Adipocyte (in vitro differentiated cells): ENCODE data around the gene ASTN2.

Source experiments
- DNase-seq: peaks from one replicate; pipeline ENCODE4 v3.0.0-alpha.2; 2015; ENCODE audit warnings: low read depth
- H3K27me3 ChIP-seq: replicated peaks from 2 replicates; pipeline ENCODE4 v1.7.0; 2013; ENCODE audit warnings: mild to moderate bottlenecking, low read length, moderate library complexity; ENCODE audit not compliant: control insufficient read depth, insufficient read depth
- H3K36me3 ChIP-seq: 2 replicates; pipeline ENCODE4 v1.7.0; 2013; ENCODE audit warnings: low read length, mild to moderate bottlenecking, moderate library complexity; ENCODE audit not compliant: control insufficient read depth, insufficient read depth, severe bottlenecking
- H3K4me1 ChIP-seq: 2 replicates; pipeline ENCODE4 v1.7.0; 2013; ENCODE audit warnings: mild to moderate bottlenecking, low read length, moderate library complexity; ENCODE audit not compliant: control insufficient read depth, insufficient read depth
- H3K4me3 ChIP-seq: 2 replicates; pipeline ENCODE4 v1.7.0; 2013; ENCODE audit warnings: mild to moderate bottlenecking, low read length, moderate library complexity
- H3K9ac ChIP-seq: 2 replicates; pipeline ENCODE4 v1.7.0; 2013; ENCODE audit warnings: mild to moderate bottlenecking, low read length, moderate library complexity
- H3K9me3 ChIP-seq: 2 replicates; pipeline ENCODE4 v1.7.0; 2013; ENCODE audit warnings: mild to moderate bottlenecking, low read length, moderate library complexity; ENCODE audit not compliant: control insufficient read depth

Gene ASTN2

DNA sequence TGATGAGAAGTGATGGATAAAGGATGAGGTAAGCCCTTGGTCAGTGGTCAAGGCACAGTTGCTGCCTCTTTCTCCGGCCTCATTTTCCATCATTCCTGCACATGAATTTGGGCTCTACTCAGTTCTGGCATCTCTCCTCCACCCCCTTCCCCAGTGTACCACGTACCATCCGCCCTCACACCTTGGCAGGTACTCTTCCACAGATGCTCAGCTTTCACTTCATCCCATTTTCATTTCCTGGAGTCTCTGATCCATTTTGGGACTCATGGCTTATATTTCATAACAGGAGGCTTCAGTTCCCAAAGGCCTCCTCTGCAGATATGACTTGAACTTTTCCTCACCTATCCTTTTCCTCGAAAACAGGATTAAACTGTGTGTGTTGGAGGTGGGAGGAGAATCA is 326.7 kb downstream of the ASTN2 start:
- Histone ChIP-seq H3K9ac (no peak overlapping the region), H3K36me3 (no peaks in the 10 kb centered on the region), H3K9me3 (no peaks in the 10 kb centered on the region), H3K4me3 (no peak overlapping the region), H3K4me1 (no peaks in the 10 kb centered on the region), H3K27me3 (peaks cover 12% of the 10 kb centered on the region)
- DNase-seq = no peak

- Histone ChIP-seq H3K36me3 (no peaks in the 10 kb centered on the region), H3K9me3 (no peaks in the 10 kb centered on the region), H3K4me3 (no peak overlapping the region), H3K9ac (no peak overlapping the region), H3K4me1 (no peaks in the 10 kb centered on the region), H3K27me3 (peaks cover 9% of the 10 kb centered on the region)
- no peak for DNase-seq
Measured at GRCh38 chr9:117084221-117084620, 330.6 kb downstream of the ASTN2 start.

DNA sequence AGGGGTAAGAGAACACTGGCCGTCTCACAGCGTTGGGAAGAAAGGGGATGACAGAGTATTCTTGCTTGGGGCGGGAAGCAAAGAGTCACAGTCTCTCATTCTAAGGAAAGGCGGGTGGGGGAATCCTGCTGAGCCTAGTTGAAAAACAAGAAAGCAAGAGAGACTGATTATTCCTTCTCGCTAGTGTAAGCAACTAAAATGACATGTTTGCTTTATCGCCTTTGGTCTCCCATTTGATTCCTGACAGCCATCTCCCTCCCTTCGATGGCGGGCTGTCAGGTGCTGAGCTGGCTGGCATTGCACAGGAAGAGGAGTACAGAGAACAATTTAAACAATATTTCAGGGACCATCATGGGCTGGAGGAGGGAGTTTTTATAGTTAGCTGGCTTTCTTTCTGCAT is 331.3 kb downstream of the ASTN2 start:
- H3K4me3 ChIP-seq = no peak overlapping the region
- H3K27me3 ChIP-seq = peaks cover 5% of the 10 kb centered on the region
- no peak for DNase-seq
- no peak overlapping the region for H3K9ac ChIP-seq
- no peaks in the 10 kb centered on the region for H3K36me3 ChIP-seq
- no peaks in the 10 kb centered on the region for H3K9me3 ChIP-seq
- H3K4me1 ChIP-seq = no peaks in the 10 kb centered on the region

DNA sequence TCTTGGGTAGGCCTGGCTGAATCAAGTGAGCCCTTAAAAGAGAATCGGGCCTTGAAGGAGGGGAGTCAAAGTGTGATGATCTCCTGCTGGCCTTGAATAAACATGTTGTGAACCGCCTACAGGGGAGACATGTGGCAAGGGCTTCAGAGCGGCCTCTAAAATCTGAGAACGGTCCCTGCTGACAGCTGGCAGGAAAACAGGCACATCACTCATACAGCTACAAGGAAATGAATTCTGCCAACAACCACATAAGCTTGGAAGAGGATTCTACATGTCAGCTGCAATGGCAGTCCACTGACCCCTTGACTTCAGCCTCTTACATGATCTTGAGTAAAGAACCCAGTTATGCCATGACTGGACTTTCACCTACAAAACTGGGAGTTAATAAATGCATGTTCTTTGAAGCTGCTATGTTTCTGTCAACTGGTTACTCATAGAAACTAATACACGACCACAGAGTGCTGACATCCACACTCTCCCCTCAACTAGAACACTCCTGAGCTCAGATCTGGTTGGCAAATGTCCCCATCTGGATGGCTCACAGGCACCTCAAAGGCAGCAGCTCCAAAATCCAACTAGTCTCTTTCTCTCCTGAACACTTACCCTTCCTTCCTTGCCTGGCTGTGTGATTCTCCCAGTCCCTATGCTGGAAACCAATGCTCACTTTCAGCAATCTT is 333.1 kb downstream of the ASTN2 start:
- Histone ChIP-seq H3K4me3 (no peak overlapping the region), H3K9ac (no peak overlapping the region), H3K36me3 (no peaks in the 10 kb centered on the region), H3K9me3 (no peaks in the 10 kb centered on the region), H3K4me1 (no peaks in the 10 kb centered on the region), H3K27me3 (peaks cover 3% of the 10 kb centered on the region)
- DNase-seq = no peak

DNA sequence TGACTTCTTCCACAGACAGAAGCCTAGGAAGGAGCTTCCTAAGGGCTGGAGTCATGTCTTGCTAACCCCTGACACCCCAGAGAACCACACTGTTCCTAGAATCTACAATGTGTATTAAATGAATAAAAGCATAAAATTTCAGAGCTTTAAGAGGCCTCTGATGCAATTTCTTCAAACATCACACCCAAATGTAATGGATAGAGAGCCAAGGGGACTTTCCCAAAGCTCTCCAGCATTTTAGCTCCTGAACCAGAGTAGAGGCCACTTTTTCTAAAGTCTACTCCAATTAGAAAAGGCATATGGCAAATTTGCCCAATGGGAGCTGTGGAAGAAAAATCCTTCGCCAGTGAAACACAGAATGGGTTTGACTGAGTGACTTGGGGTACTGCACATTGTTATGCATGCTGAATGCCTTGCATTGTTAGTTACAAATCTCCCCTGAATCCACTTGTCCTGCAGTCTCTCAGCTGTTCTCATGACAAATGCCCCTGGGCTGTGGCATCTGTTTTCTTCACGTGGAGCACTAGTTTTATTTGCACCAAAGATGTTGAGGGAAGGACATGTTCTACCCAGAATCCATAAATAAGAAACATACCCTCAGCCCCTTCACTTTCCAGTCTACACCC is 334.0 kb downstream of the ASTN2 start:
- H3K4me1 ChIP-seq = no peaks in the 10 kb centered on the region
- no peak overlapping the region for H3K4me3 ChIP-seq
- H3K9me3 ChIP-seq = no peaks in the 10 kb centered on the region
- no peak overlapping the region for H3K9ac ChIP-seq
- peaks cover 3% of the 10 kb centered on the region for H3K27me3 ChIP-seq
- no peaks in the 10 kb centered on the region for H3K36me3 ChIP-seq
- no peak for DNase-seq

- H3K4me3 ChIP-seq = no peak overlapping the region
Measured at GRCh38 chr9:117076571-117077290, 338.1 kb downstream of the ASTN2 start.

DNA sequence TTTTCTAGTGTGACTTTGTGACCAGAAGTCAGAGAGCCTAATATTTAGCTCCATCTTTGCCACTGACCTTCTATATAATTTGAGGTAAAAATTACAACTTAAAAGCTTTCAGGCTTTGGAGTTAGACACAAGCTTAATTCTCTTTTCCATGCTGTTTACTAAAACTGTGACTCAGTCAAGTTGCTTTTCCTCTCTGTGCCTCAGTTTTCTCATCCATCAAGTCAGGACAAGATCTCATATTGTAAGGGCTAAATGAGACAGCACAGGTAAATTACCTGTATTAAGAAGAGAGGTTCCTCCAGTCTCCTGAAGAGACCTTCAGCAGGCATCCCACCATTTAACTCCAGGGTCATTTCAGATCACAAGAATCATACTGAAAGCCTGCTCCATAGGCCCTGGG is 339.2 kb downstream of the ASTN2 start:
- no peak overlapping the region for H3K9ac ChIP-seq
- no peak overlapping the region for H3K4me3 ChIP-seq
- no peaks in the 10 kb centered on the region for H3K9me3 ChIP-seq
- DNase-seq = no peak
- no peaks in the 10 kb centered on the region for H3K4me1 ChIP-seq
- peaks cover 9% of the 10 kb centered on the region for H3K27me3 ChIP-seq
- H3K36me3 ChIP-seq = no peaks in the 10 kb centered on the region

More at GRCh38 chr9:117076571-117077290, 338.1 kb downstream of the ASTN2 start:
- Histone ChIP-seq H3K9ac (no peak overlapping the region), H3K36me3 (no peaks in the 10 kb centered on the region), H3K27me3 (peaks cover 9% of the 10 kb centered on the region), H3K9me3 (no peaks in the 10 kb centered on the region), H3K4me1 (no peaks in the 10 kb centered on the region)
- no peak for DNase-seq

DNA sequence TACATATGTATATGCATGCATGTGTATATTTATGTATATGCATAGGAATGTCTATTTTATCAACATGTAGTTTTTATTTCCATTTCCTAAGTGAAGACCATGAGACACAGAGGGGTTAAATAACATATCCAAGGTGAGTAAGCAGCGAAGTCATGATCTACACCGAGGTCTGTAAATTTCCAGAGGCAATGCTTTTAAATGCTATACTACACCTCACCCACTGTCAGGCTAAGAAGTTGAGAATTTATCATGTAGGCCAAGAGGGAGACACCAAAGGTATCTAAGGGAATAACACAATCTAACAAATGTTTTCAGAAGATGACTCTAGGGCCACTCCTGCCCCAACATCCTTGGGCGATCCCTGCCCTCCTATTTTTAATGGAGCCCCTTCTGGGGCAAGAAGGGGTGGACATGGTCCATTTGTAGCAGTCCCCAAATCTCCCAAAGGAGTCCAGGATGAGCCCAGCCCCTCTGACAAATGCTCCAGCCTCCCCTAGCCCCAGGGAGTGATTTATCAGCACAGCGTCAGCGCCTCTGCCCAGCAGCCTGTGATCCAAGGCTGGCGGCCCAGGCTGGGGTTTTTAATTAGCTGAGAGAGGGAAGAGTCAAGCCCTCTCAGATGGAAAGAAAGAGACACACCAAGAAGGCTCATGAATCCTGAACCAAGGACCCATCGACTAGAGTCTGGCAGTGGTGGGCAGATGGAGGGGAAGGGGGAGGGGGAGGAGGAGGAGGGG is 339.9 kb downstream of the ASTN2 start:
- no peak for DNase-seq
- no peak overlapping the region for H3K4me3 ChIP-seq

DNA sequence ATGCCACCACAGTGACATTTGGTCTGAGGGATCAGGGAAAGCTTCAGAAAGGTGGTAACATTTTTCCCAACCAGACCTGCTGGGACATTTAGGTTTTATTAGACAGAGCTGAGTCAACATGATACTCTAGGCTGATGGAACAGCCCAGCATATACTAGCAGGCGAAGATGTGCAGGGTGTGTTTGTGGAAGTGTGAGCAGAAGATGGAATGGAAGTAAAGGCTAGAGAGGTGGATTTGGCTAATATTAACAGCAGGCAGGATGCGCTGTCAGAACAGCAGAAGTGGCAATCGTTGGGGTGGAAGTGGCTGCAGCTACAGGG is 340.6 kb downstream of the ASTN2 start:
- no peak overlapping the region for H3K4me3 ChIP-seq
- H3K36me3 ChIP-seq = no peaks in the 10 kb centered on the region
- H3K9ac ChIP-seq = no peak overlapping the region
- H3K27me3 ChIP-seq = peaks cover 6% of the 10 kb centered on the region
- no peaks in the 10 kb centered on the region for H3K9me3 ChIP-seq
- no peak for DNase-seq
- no peaks in the 10 kb centered on the region for H3K4me1 ChIP-seq

More for the DNA sequence above, 339.9 kb downstream of the ASTN2 start:
- no peaks in the 10 kb centered on the region for H3K36me3 ChIP-seq
- H3K4me1 ChIP-seq = no peaks in the 10 kb centered on the region
- H3K9me3 ChIP-seq = no peaks in the 10 kb centered on the region
- H3K9ac ChIP-seq = no peak overlapping the region
- H3K27me3 ChIP-seq = peaks cover 9% of the 10 kb centered on the region

DNA sequence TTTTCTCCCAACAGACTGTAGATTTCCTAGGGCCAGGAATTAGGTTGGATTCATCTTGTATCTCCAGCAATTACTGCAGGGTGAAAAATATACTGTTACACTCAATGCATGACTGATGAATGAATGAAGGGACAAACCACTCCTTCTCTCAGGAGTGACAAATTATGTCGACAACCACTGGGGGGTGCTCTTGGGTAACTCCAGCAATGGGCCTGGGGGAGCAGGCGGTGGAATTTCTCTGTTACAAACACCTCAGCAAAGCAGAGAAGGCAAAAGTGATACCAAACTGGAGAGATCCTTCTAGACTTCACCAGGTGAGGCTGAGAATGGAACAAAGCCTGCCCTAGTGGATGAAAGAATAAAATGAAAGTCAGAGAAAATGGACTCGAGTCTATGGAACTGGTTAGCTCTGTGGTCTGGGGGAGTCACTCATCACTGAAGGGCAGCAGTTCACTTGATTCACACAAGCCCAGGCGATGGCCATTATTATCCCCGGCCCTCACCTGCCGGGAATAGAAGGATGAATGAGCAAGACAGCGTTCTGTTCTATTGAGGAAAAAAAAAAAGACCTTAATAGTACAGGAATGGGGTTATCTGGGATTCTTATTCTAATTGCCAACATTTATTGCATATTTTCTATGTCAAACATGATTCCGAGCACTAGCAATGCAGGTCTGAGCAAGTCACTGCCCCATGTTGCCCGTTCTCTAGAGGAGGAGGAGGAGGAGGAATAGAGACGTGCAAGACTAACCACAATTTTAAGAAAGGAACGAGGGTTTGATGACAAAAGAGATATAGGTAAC is 341.1 kb downstream of the ASTN2 start:
- DNase-seq = no peak
- Histone ChIP-seq H3K27me3 (peaks cover 6% of the 10 kb centered on the region), H3K4me1 (no peaks in the 10 kb centered on the region)

More for the DNA sequence above, 341.1 kb downstream of the ASTN2 start:
- no peaks in the 10 kb centered on the region for H3K9me3 ChIP-seq
- H3K4me3 ChIP-seq = no peak overlapping the region
- no peaks in the 10 kb centered on the region for H3K36me3 ChIP-seq
- no peak overlapping the region for H3K9ac ChIP-seq
